ENCODE data around the gene SLX4IP. TPM values are rescaled to one million over a fixed set of nuclear protein-coding genes. Genes with fewer than 3 reads are reported as not detected.

Gene SLX4IP
- total and polyA plus RNA-seq, 2 of the 13 experiments (the other 11 are each of a cell fraction or from before 2014, with no cell fraction given) = 3.6 to 7.3 TPM

- TF ChIP-seq YEATS4 (CRISPR knock-in tag; IDR thresholded peaks at IDR 0.05; ENCODE audit: borderline replicate concordance) = peak; percentile 77
- TF ChIP-seq SPEN (CRISPR knock-in tag; IDR thresholded peaks at IDR 0.05; ENCODE audit: low read depth) = peak; percentile 68
- peak; percentile 12; the same call in 1 of the 2 replicates for TF ChIP-seq SP2 (CRISPR knock-in tag; IDR thresholded peaks at IDR 0.05)
- TF ChIP-seq KDM6A (CRISPR knock-in tag; IDR thresholded peaks at IDR 0.05; ENCODE audit: low read depth) = peak; percentile 29; the same call in 1 of the 2 replicates
- peak; percentile 88 for TF ChIP-seq ZBTB7A (CRISPR knock-in tag; IDR thresholded peaks at IDR 0.05)
- TF ChIP-seq ZNF510 (CRISPR knock-in tag; IDR thresholded peaks at IDR 0.05; ENCODE audit: low read depth) = peak; percentile 23; the same call in 1 of the 2 replicates
- TF ChIP-seq AHR (CRISPR knock-in tag; IDR thresholded peaks at IDR 0.05) = peak; percentile 81
- TF ChIP-seq WIZ (CRISPR knock-in tag; IDR thresholded peaks at IDR 0.05) = no peak
- TF ChIP-seq MTERF4 (CRISPR knock-in tag; IDR thresholded peaks at IDR 0.05) = peak; percentile 34; the same call in 1 of the 2 replicates
- no peak for TF ChIP-seq RARG (CRISPR knock-in tag; IDR thresholded peaks at IDR 0.05; ENCODE audit: low read depth)
- peak; percentile 86 for TF ChIP-seq KDM5B (CRISPR knock-in tag; IDR thresholded peaks at IDR 0.05; ENCODE audit: borderline replicate concordance)
- 0 out of 2 replicates have a peak, but pooled peaks have one; percentile 0 for TF ChIP-seq ZNF10 (CRISPR knock-in tag; IDR thresholded peaks at IDR 0.05; ENCODE audit: borderline replicate concordance, low read depth)
- TF ChIP-seq PCBP1 (IDR thresholded peaks at IDR 0.05; ENCODE audit: borderline replicate concordance, low read depth, low read length) = peak; percentile 74; the same call in 1 of the 2 replicates
- TF ChIP-seq ZSCAN29 (CRISPR knock-in tag; conservative IDR thresholded peaks at IDR 0.05) = peak; percentile 86; the same call in 1 of the 2 replicates
- TF ChIP-seq ZNF230 (CRISPR knock-in tag; IDR thresholded peaks at IDR 0.05) = peak; percentile 24; the same call in 1 of the 2 replicates
- TF ChIP-seq ZNF850 (CRISPR knock-in tag; conservative IDR thresholded peaks at IDR 0.05) = no peak
- TF ChIP-seq RERE (CRISPR knock-in tag; IDR thresholded peaks at IDR 0.05; ENCODE audit: low read depth) = peak; percentile 39; the same call in 1 of the 2 replicates
- TF ChIP-seq ARID2 (CRISPR knock-in tag; IDR thresholded peaks at IDR 0.05; ENCODE audit: borderline replicate concordance) = no peak; the same call in none of the 2 replicates
- peak; percentile 26; the same call in 1 of the 2 replicates for TF ChIP-seq ZMAT3 (CRISPR knock-in tag; conservative IDR thresholded peaks at IDR 0.05)
- TF ChIP-seq HNF4G (IDR thresholded peaks at IDR 0.05; ENCODE audit: borderline replicate concordance, low read depth, low read length) = peak; percentile 16; the same call in 1 of the 2 replicates
- TF ChIP-seq HNF4G (CRISPR knock-in tag; IDR thresholded peaks at IDR 0.05; ENCODE audit: borderline replicate concordance, low read depth) = 0 out of 2 replicates have a peak, but pooled peaks have one; percentile 50
Observed at GRCh38 chr20:10673842-10674683, 239.0 kb downstream of the SLX4IP start, which contains the start of gene JAG1 (continued).
